MG63 (cell line): ENCODE measurements around the gene TENM4. TPM values are rescaled to one million over a fixed set of nuclear protein-coding genes. Genes with fewer than 3 reads are reported as not detected.

Source experiments
- DNase-seq: peaks from one replicate; pipeline ENCODE4 v3.0.0-alpha.2; 2020
- H3K27me3 ChIP-seq: fragments of 250-450 bp; sonication (Bioruptor Pico); 2 replicates; pipeline ENCODE4 v1.5.1; 2020; ENCODE audit warnings: mild to moderate bottlenecking, moderate library complexity
- H3K36me3 ChIP-seq: fragments of 250-450 bp; sonication (Bioruptor Pico); 2 replicates; pipeline ENCODE4 v1.5.1; 2020; ENCODE audit warnings: mild to moderate bottlenecking, moderate library complexity
- H3K4me3 ChIP-seq: fragments of 250-450 bp; sonication (Bioruptor Pico); 2 replicates; pipeline ENCODE4 v1.5.1; 2020; ENCODE audit warnings: mild to moderate bottlenecking, moderate library complexity
- H3K9me3 ChIP-seq: fragments of 250-450 bp; sonication (Bioruptor Pico); 2 replicates; pipeline ENCODE4 v1.5.1; 2020; ENCODE audit warnings: mild to moderate bottlenecking, moderate library complexity
- total RNA-seq: library from RNA; depleted of rRNA; stranded (reverse); fragments of >200 nt; shearing (Covaris generic); gene quantifications from 2 replicates; pipeline ENCODE4 v1.2.3, GENCODE V29; 2014; ENCODE audit warnings: low replicate concordance

TENM4 gene
- total RNA-seq, 1 experiment from 2014 or later: not detected

GRCh38 chr11:79039122-79039521, 401.7 kb downstream of the TENM4 start:
- Histone ChIP-seq H3K4me3 (no peak overlapping the region), H3K9me3 (peaks cover 5% of the 10 kb centered on the region; the same call in 1 of the 2 replicates), H3K36me3 (no peaks in the 10 kb centered on the region), H3K27me3 (no peaks in the 10 kb centered on the region)
- no peak for DNase-seq

- Histone ChIP-seq H3K36me3 (no peaks in the 10 kb centered on the region), H3K27me3 (no peaks in the 10 kb centered on the region), H3K9me3 (peaks cover 5% of the 10 kb centered on the region; the same call in 1 of the 2 replicates), H3K4me3 (no peak overlapping the region)
- no peak for DNase-seq
Measured at GRCh38 chr11:79035881-79036280, 404.9 kb downstream of the TENM4 start.

- no peaks in the 10 kb centered on the region for H3K36me3 ChIP-seq
- H3K27me3 ChIP-seq: no peaks in the 10 kb centered on the region
- H3K9me3 ChIP-seq: no peaks in the 10 kb centered on the region
- H3K4me3 ChIP-seq: no peak overlapping the region
- no peak for DNase-seq
Measured at GRCh38 chr11:79033833-79034232, 407.0 kb downstream of the TENM4 start.

GRCh38 chr11:79030448-79030847, 410.4 kb downstream of the TENM4 start:
- DNase-seq: no peak
- Histone ChIP-seq H3K4me3 (no peak overlapping the region), H3K36me3 (no peaks in the 10 kb centered on the region), H3K9me3 (no peaks in the 10 kb centered on the region), H3K27me3 (no peaks in the 10 kb centered on the region)

- no peaks in the 10 kb centered on the region for H3K36me3 ChIP-seq
- DNase-seq: no peak
- H3K4me3 ChIP-seq: no peak overlapping the region
- no peaks in the 10 kb centered on the region for H3K9me3 ChIP-seq
- H3K27me3 ChIP-seq: no peaks in the 10 kb centered on the region
Measured at GRCh38 chr11:79028225-79028624, 412.6 kb downstream of the TENM4 start.

- Histone ChIP-seq H3K4me3 (no peak overlapping the region), H3K27me3 (no peaks in the 10 kb centered on the region), H3K9me3 (no peaks in the 10 kb centered on the region), H3K36me3 (no peaks in the 10 kb centered on the region)
- DNase-seq: no peak
Measured at GRCh38 chr11:79026803-79027445, 413.9 kb downstream of the TENM4 start.

GRCh38 chr11:79025622-79026021, 415.2 kb downstream of the TENM4 start:
- Histone ChIP-seq H3K27me3 (no peaks in the 10 kb centered on the region), H3K36me3 (no peaks in the 10 kb centered on the region), H3K4me3 (no peak overlapping the region), H3K9me3 (no peaks in the 10 kb centered on the region)
- DNase-seq: no peak

- no peaks in the 10 kb centered on the region for H3K36me3 ChIP-seq
- H3K4me3 ChIP-seq: no peak overlapping the region
- no peaks in the 10 kb centered on the region for H3K27me3 ChIP-seq
- no peaks in the 10 kb centered on the region for H3K9me3 ChIP-seq
- DNase-seq: no peak
Measured at GRCh38 chr11:79025097-79025496, 415.7 kb downstream of the TENM4 start.

- no peak for DNase-seq
- Histone ChIP-seq H3K4me3 (no peak overlapping the region), H3K27me3 (no peaks in the 10 kb centered on the region), H3K36me3 (no peaks in the 10 kb centered on the region), H3K9me3 (no peaks in the 10 kb centered on the region)
Measured at GRCh38 chr11:79022265-79022664, 418.6 kb downstream of the TENM4 start.

GRCh38 chr11:79021601-79022000, 419.2 kb downstream of the TENM4 start:
- DNase-seq: no peak
- Histone ChIP-seq H3K9me3 (no peaks in the 10 kb centered on the region), H3K36me3 (no peaks in the 10 kb centered on the region), H3K4me3 (no peak overlapping the region), H3K27me3 (no peaks in the 10 kb centered on the region)

GRCh38 chr11:79019975-79020374, 420.9 kb downstream of the TENM4 start:
- Histone ChIP-seq H3K27me3 (no peaks in the 10 kb centered on the region), H3K9me3 (no peaks in the 10 kb centered on the region), H3K4me3 (no peak overlapping the region), H3K36me3 (no peaks in the 10 kb centered on the region)
- DNase-seq: no peak

GRCh38 chr11:79019277-79019676, 421.6 kb downstream of the TENM4 start:
- H3K9me3 ChIP-seq: no peaks in the 10 kb centered on the region
- no peaks in the 10 kb centered on the region for H3K27me3 ChIP-seq
- DNase-seq: no peak
- H3K4me3 ChIP-seq: no peak overlapping the region
- no peaks in the 10 kb centered on the region for H3K36me3 ChIP-seq

- no peaks in the 10 kb centered on the region for H3K36me3 ChIP-seq
- no peaks in the 10 kb centered on the region for H3K9me3 ChIP-seq
- H3K4me3 ChIP-seq: no peak overlapping the region
- DNase-seq: peak; percentile 28
- H3K27me3 ChIP-seq: no peaks in the 10 kb centered on the region
Measured at GRCh38 chr11:79018371-79018849, 422.4 kb downstream of the TENM4 start.

- no peaks in the 10 kb centered on the region for H3K9me3 ChIP-seq
- H3K27me3 ChIP-seq: no peaks in the 10 kb centered on the region
- DNase-seq: no peak
- H3K36me3 ChIP-seq: no peaks in the 10 kb centered on the region
- H3K4me3 ChIP-seq: no peak overlapping the region
Measured at GRCh38 chr11:79017811-79018210, 423.0 kb downstream of the TENM4 start.

- H3K9me3 ChIP-seq: no peaks in the 10 kb centered on the region
Measured at GRCh38 chr11:79013509-79013908, 427.3 kb downstream of the TENM4 start.

GRCh38 chr11:79011357-79011756, 429.5 kb downstream of the TENM4 start:
- Histone ChIP-seq H3K4me3 (no peak overlapping the region), H3K9me3 (no peaks in the 10 kb centered on the region), H3K27me3 (no peaks in the 10 kb centered on the region), H3K36me3 (no peaks in the 10 kb centered on the region)
- no peak for DNase-seq

More at GRCh38 chr11:79013509-79013908, 427.3 kb downstream of the TENM4 start:
- Histone ChIP-seq H3K27me3 (no peaks in the 10 kb centered on the region), H3K36me3 (no peaks in the 10 kb centered on the region), H3K4me3 (no peak overlapping the region)
- peak; percentile 70 for DNase-seq

GRCh38 chr11:79007771-79008402, 432.9 kb downstream of the TENM4 start:
- Histone ChIP-seq H3K4me3 (no peak overlapping the region), H3K9me3 (peaks cover 3% of the 10 kb centered on the region), H3K36me3 (no peaks in the 10 kb centered on the region), H3K27me3 (no peaks in the 10 kb centered on the region)
- DNase-seq: peak; percentile 34

- Histone ChIP-seq H3K4me3 (no peak overlapping the region), H3K36me3 (no peaks in the 10 kb centered on the region), H3K9me3 (peaks cover 3% of the 10 kb centered on the region), H3K27me3 (no peaks in the 10 kb centered on the region)
- no peak for DNase-seq
Measured at GRCh38 chr11:79006854-79007253, 434.0 kb downstream of the TENM4 start.
